NCI-H2227 treated with DMSO at 0.1 percent for 48 hours (cell line): Measurements from ENCODE around the gene GPR87.
A peak's percentile ranks its signal among the peaks of the same experiment; 100 is the strongest.

Source experiments
- DNase-seq: peaks from one replicate; lab custom pipeline; 2025; lab: John Stamatoyannopoulos, UW

Gene GPR87, protein sequence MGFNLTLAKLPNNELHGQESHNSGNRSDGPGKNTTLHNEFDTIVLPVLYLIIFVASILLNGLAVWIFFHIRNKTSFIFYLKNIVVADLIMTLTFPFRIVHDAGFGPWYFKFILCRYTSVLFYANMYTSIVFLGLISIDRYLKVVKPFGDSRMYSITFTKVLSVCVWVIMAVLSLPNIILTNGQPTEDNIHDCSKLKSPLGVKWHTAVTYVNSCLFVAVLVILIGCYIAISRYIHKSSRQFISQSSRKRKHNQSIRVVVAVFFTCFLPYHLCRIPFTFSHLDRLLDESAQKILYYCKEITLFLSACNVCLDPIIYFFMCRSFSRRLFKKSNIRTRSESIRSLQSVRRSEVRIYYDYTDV

DNA sequence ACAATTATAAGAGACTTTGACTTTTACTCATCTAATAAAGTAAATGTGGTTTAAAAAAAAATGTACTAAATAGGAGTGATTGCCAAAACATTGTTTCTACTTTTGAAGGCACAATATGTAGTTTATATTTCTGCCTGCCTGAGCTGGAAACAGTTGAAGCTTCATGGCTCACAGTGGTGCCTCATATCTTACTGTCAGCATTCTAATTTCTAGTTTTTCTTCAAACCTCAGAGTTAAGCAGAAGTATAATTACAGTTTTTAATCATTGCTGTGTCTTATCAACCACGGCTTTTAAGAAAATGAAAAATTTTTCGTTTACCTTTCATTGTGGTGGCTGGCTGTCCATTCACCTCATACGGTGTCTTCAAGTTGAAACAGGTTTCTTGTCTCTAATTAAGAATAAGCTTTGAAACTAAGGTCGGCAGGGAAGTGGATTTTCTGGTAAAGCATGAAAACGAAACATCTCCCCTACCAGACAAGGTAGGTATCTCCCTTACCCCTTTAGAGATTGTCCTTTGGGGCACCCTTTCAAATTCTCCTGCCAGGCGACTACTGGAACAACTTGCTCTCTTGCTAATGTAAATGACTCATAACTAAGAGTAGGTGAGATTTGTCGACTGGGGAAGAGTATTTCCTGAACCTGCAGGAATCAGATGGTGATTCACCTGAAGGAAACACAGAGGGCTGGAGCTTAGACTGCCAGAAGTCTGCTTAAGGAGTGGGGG is at the start of gene GPR87:
Gene GPR87 (minus strand): TSS at position 554 of the 725 bp plus-strand sequence. CDS start 16,720 bp downstream, outside the sequence.
- DNase-seq, result no peak

DNA sequence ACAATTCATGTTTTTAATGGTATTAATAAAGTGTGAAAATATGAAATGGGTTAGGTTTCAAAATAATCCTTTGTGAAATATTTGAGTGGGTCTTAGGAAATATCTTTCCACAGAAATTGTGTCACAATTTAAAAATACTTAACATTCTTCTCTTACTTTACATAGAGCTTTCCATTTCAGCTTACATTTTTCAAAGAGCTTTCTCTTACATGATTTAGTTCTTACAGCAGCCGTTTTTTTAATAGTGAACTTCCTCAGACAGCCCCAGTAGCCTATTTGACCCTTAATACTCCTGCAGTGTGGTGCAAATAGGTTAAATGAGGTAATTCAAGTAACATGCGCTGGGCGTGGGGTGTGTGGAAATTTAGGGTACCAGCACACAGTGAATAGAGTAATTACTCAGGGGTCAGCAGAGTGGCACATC is 46.1 kb upstream of the GPR87 start:
- DNase-seq, result no peak

GRCh38 chr3:151357463-151357850 is 40.8 kb upstream of the GPR87 start:
- DNase-seq, result no peak

DNA sequence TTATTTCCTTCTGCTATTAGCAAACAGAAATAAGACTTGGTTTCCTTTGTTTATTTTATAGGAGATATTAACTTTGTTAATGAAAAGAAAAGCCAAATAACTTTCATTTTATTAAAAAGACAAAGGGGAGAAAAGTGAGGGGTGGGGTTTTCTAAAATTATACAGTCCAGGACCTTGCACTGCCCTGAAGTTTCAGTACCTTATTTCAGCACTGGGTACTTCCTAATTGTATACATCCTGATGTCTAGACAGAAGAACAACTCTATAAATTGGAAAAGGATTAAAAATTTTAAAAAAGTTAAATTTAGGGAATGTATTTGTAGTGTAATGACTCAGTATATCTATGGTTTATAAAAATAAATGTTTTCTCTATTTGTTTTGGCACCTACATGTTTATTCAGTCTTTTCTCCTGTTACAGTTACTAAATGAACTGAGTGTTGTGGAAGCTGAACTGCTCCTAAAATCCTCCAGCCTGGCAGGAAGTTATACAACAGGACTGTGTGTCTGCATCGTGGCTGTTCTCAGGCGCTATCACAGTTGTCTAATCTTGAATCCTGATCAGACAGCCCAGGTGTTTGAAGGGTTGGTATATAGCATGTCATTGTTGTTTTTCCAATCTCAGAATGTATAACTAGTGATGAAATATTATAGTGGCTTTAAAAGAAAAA is 40.3 kb upstream of the GPR87 start:
- no peak for DNase-seq

GRCh38 chr3:151351648-151352047 is 35.0 kb upstream of the GPR87 start:
- DNase-seq, result no peak

- no peak for DNase-seq
Observed at GRCh38 chr3:151351219-151351618, 34.6 kb upstream of the GPR87 start.

GRCh38 chr3:151350656-151351055 is 34.0 kb upstream of the GPR87 start:
- DNase-seq, result no peak

GRCh38 chr3:151347432-151347831 is 30.8 kb upstream of the GPR87 start:
- no peak for DNase-seq

DNA sequence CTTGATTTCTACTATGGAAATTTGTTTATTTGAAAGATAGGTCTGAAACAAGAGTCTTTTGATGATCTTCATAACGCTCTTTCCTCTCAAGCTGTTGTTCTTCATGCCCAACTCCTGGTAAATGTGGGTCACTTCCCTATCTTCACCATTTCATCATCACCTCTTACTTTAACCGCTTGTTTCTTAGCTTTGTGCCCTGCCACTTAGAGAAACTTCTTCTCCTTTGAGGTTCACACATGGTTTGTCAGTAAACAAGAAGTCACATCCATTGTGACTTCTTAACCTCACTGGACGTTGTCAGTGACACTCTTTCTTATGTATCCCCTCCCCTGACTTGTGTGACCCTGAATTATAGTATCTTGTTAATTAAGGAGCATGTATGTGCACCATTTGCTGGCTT is 29.7 kb upstream of the GPR87 start:
- no peak for DNase-seq

- no peak for DNase-seq
Observed at GRCh38 chr3:151345859-151346258, 29.2 kb upstream of the GPR87 start.

- no peak for DNase-seq
Observed at GRCh38 chr3:151331696-151332095, 15.1 kb upstream of the GPR87 start.

GRCh38 chr3:151330899-151331298 is 14.3 kb upstream of the GPR87 start:
- no peak for DNase-seq

GRCh38 chr3:151330379-151330778 is 13.8 kb upstream of the GPR87 start:
- no peak for DNase-seq

DNA sequence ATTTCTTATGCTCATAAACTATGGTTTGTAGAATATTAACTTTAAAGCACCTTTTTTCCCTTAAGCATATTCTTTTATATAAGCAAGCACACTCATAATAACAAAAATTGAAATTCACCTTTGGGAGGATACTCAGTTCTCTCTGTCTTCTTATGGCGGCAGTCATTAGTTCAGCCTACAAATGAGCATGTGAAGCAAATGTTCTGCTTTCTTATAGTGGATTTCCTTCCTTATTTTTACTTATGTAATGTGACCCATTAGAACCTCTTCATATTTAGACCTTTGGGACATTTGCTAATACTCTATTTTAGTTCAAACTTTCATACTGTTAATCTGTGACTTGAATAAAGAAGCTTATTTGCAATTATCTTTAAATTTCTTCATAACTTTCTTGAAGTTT is 12.7 kb upstream of the GPR87 start, which contains the start of gene P2RY13:
Gene P2RY13 (minus strand): TSS at position 187 of the 400 bp plus-strand sequence. CDS start 21 bp downstream, at position 166.
- no peak for DNase-seq

GRCh38 chr3:151328298-151328995 is 11.8 kb upstream of the GPR87 start:
- DNase-seq, result no peak

DNA sequence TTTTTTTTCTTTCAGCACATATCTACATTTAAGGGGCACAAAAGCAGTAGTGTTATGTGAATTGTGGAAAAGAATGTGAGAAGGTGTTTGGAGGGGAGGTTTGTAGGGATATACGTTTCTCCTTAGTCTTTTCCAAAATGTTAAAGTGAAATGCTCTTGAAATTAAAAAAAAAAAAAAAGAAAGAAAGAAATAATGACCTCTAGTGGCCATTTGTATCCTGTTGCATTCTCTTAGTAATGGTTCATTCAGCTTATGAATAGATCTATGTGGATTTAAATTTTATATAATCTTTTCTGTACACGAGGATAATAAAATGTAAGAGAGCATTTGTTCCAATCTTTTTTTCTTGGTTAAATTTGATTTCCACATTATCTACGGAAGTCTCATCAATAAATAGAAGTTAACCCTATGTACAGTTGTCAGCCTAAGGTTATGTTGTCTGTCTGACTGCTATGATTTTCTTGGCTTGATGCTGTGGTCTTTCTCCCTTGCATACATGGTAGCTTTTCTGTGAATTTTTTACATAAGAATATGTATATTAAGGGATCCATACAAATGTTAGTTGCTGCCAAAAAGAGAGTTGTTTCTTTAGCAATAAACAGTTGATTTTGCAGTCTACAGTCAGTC is 11.1 kb upstream of the GPR87 start:
- DNase-seq, result peak; percentile 1

DNA sequence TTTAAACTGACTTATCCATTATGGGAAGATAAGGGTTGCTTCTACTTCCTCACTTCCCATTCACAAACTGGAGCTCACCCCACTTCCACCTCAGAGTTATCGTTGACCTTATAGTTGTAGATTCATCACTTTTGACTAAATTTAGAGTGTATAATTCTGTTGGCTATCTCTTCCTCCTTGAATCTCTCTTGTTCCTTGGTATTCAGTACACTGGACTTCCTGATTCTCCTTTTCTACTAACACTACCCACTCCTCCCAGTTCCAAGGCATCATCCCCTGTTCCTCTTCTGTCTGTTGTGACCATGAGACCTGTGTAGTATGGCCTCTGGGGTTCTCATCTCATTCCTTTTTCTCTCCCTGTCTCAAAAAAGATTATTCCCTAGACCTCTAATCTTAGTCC is 5.9 kb upstream of the GPR87 start:
- no peak for DNase-seq

- no peak for DNase-seq
Observed at GRCh38 chr3:151321526-151321925, 4.9 kb upstream of the GPR87 start.

DNA sequence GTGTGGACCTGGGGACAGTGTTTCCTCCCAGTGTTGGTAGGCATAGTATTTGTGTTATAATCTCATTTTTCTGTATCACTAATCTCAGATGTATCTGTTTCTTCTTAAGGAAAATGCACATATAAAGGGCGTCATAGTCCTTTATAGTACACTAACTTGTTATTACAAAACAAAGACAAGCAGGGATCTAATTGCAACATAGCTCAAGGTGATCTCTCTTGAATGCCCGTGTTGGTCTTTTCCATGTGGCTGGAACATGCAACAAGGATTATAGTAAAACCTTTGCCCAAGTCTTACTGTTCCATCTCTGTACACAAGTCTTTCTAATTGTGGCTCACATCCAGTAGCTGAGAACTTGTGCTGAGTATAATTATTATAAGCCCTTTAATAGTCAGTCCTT is 3.5 kb upstream of the GPR87 start:
- DNase-seq, result no peak

DNA sequence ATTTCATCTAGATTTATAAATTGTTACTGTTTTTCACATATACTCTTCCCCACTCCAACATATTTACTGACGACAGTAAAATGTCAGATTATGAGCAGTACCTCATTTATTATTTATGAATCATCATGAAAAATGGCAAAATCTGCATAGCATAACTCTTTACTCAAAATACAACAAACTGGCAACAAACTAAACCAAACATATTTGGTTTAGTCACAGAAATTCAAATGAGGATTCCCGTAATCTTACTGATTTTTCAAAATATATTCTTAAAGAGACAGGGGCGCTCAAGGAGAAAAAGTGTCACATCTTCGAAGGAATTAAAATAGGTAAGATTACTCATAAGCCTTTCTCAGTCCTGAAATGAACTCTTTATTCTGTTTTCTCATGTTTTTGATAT is 3.0 kb upstream of the GPR87 start:
- DNase-seq, result no peak

GRCh38 chr3:151318991-151319390 is 2.4 kb upstream of the GPR87 start:
- no peak for DNase-seq

- DNase-seq, result no peak
Observed at GRCh38 chr3:151318313-151318712, 1.7 kb upstream of the GPR87 start.
